Neural cell (in vitro differentiated cells): ENCODE data around the gene TMEM190. TPM values are rescaled to one million over a fixed set of nuclear protein-coding genes. Genes with fewer than 3 reads are reported as not detected.
"Not testable (repeated sequence)": the region's sequence is repeated elsewhere in the genome, so short reads cannot be mapped to it uniquely, and the experiment has no call there.

ENCODE experiments used
- H2AFZ ChIP-seq: fragments of 200-600, 300-800 bp; sonication (generic), shearing (Covaris generic); 2 replicates; pipeline ENCODE4 v1.6.0; 2014; ENCODE audit warnings: low read depth, mild to moderate bottlenecking, antibody characterized with exemption, low read length, moderate library complexity
- H3F3A ChIP-seq: fragments of 200-600 bp; shearing (Covaris generic); 2 replicates; pipeline ENCODE4 v1.6.1; 2016; ENCODE audit warnings: mild to moderate bottlenecking, moderate library complexity, mixed read lengths, antibody characterized with exemption, low read length; ENCODE audit not compliant: insufficient read depth, poor library complexity, severe bottlenecking
- H3K27ac ChIP-seq: fragments of 200-600, 300-800 bp; sonication (generic), shearing (Covaris generic); 2 replicates; pipeline ENCODE4 v1.5.1; 2014; ENCODE audit warnings: mild to moderate bottlenecking, low read length, moderate library complexity
- H3K27me3 ChIP-seq: fragments of 300-800, 200-600 bp; sonication (generic), shearing (Covaris generic); 2 replicates; pipeline ENCODE4 v1.6.0; 2014; ENCODE audit warnings: mild to moderate bottlenecking, low read depth, low read length, moderate library complexity; ENCODE audit not compliant: insufficient read depth
- H3K36me3 ChIP-seq: fragments of 300-800, 200-600 bp; sonication (generic), shearing (Covaris generic); 2 replicates; pipeline ENCODE4 v1.5.1; 2014; ENCODE audit warnings: mild to moderate bottlenecking, antibody characterized with exemption, low read length, moderate library complexity; ENCODE audit not compliant: insufficient read depth
- H3K4me2 ChIP-seq: fragments of 300-800, 200-600 bp; sonication (generic), shearing (Covaris generic); 2 replicates; pipeline ENCODE4 v1.6.0; 2014; ENCODE audit warnings: mild to moderate bottlenecking, low read length
- H3K4me3 ChIP-seq: fragments of 300-800, 200-600 bp; sonication (generic), shearing (Covaris generic); 2 replicates; pipeline ENCODE4 v1.5.1; 2014; ENCODE audit warnings: mild to moderate bottlenecking, low read length, moderate library complexity
- H3K79me2 ChIP-seq: fragments of 200-600 bp; shearing (Covaris generic); replicated peaks from 2 replicates; pipeline ENCODE4 v1.6.0; 2014; ENCODE audit warnings: mild to moderate bottlenecking, low read length, moderate library complexity; ENCODE audit not compliant: insufficient read depth
- H3K9ac ChIP-seq: fragments of 300-800, 200-600 bp; sonication (generic), shearing (Covaris generic); 2 replicates; pipeline ENCODE4 v1.6.1; 2016; ENCODE audit warnings: mild to moderate bottlenecking, low read length, mixed read lengths
- H3K9me2 ChIP-seq: fragments of 200-600 bp; shearing (Covaris generic); 2 replicates; pipeline ENCODE4 v1.6.1; 2016; ENCODE audit warnings: mild to moderate bottlenecking, low read length, mixed read lengths; ENCODE audit not compliant: insufficient read depth
- H3K9me3 ChIP-seq: fragments of 200-600, 300-800 bp; sonication (generic), shearing (Covaris generic); 2 replicates; pipeline ENCODE4 v1.6.1; 2016; ENCODE audit warnings: mild to moderate bottlenecking, mixed run types, low read length, moderate library complexity, mixed read lengths
- H4K20me1 ChIP-seq: fragments of 200-600 bp; shearing (Covaris generic); 2 replicates; pipeline ENCODE4 v1.6.1; 2016; ENCODE audit warnings: mild to moderate bottlenecking, mixed run types; ENCODE audit not compliant: insufficient read depth
- EP300 ChIP-seq: fragments of 450-650 bp; conservative IDR thresholded peaks from 2 replicates; pipeline ENCODE4 v1.6.1; 2014; ENCODE audit warnings: antibody characterized with exemption, mild to moderate bottlenecking, moderate library complexity; ENCODE audit not compliant: poor library complexity, severe bottlenecking
- EZH2 ChIP-seq: fragments of 200-600, 300-800 bp; shearing (Covaris generic), sonication (generic); IDR thresholded peaks from 2 replicates; pipeline ENCODE4 v1.6.1; 2014; ENCODE audit warnings: antibody characterized with exemption, low read length, borderline replicate concordance, mild to moderate bottlenecking; ENCODE audit not compliant: insufficient read depth, poor library complexity, severe bottlenecking
- MXI1 ChIP-seq: fragments of 450-650 bp; conservative IDR thresholded peaks from 2 replicates; pipeline ENCODE4 v1.6.1; 2014; ENCODE audit warnings: antibody characterized with exemption, mild to moderate bottlenecking; ENCODE audit not compliant: poor library complexity, severe bottlenecking
- POLR2AphosphoS5 ChIP-seq: IDR thresholded peaks from 2 replicates; pipeline ENCODE4 v1.6.1; 2012
- RAD21 ChIP-seq: fragments of 450-650 bp; conservative IDR thresholded peaks from 2 replicates; pipeline ENCODE4 v1.6.1; 2014; ENCODE audit warnings: antibody characterized with exemption, mild to moderate bottlenecking, moderate library complexity
- SMC3 ChIP-seq: fragments of 450-650 bp; conservative IDR thresholded peaks from 2 replicates; pipeline ENCODE4 v1.6.1; 2014; ENCODE audit warnings: antibody characterized with exemption, mild to moderate bottlenecking, moderate library complexity; ENCODE audit not compliant: poor library complexity
- TAF1 ChIP-seq: IDR thresholded peaks from 2 replicates; pipeline ENCODE4 v1.6.1; 2012; ENCODE audit warnings: low read depth
- polyA plus RNA-seq: library from polyadenylated mRNA; depleted of rRNA; stranded (reverse); fragments of >200 nt; gene quantifications from 2 replicates; pipeline ENCODE4 v1.2.3, GENCODE V29; 2014
- TF ChIP-seq, protein P1 (sequence below): fragments of 450-650 bp; IDR thresholded peaks from 2 replicates; pipeline ENCODE4 v1.5.1; 2014; ENCODE audit warnings: antibody characterized with exemption, mild to moderate bottlenecking, moderate library complexity; ENCODE audit not compliant: poor library complexity, severe bottlenecking
- TF ChIP-seq, protein P2 (sequence below): IDR thresholded peaks from 2 replicates; pipeline ENCODE4 v1.6.1; 2012; ENCODE audit warnings: borderline replicate concordance

The TMEM190 gene
- polyA plus RNA-seq, 1 donor from 2014 or later, result not detected

DNA sequence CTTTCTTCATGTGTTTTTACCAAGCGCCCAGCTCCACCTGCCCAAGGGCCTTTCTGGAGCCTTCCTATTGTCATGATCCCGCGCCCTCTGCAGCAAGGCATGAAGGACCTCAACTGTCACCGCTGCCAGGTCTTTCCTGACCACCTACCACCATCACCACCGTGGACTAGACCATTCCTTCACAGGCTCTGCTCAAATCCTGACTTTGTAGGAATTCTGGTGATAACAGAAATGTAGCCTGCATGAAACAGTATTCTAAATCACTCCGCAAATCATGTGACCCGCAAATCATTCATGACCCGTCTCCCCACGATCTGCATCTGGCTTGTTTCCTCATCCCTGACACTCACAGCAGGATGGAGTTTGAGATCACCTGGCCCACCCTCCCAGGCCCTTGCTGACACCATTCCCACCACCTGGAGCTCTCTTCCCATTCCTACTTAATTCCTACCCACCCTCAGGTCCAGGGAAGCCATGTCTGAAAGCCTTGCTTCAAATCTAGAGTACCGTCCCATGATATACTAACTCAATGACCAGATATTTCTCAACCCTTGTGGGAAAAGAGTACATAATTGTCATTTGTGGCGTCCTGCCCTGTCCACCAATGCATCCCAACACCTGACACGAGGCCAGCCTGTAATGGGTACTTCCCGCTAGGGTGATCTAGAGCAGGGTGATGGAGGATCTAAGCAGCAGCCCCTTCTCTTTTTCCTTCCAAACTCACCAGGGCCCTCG lies 29.6 kb downstream of the TMEM190 start:
- no peaks in the 10 kb centered on the region for H3K27me3 ChIP-seq
- H3K4me2 ChIP-seq, result peak overlapping the region; percentile 62
- peak overlapping the region; percentile 91 for H3K9ac ChIP-seq
- H4K20me1 ChIP-seq, result no peaks in the 10 kb centered on the region
- H3K36me3 ChIP-seq, result no peaks in the 10 kb centered on the region
- H3K9me2 ChIP-seq, result no peaks in the 10 kb centered on the region
- TF ChIP-seq MXI1 (no peak), EP300 (no peak), POLR2AphosphoS5 (no peak)
- TF ChIP-seq, protein P1, sequence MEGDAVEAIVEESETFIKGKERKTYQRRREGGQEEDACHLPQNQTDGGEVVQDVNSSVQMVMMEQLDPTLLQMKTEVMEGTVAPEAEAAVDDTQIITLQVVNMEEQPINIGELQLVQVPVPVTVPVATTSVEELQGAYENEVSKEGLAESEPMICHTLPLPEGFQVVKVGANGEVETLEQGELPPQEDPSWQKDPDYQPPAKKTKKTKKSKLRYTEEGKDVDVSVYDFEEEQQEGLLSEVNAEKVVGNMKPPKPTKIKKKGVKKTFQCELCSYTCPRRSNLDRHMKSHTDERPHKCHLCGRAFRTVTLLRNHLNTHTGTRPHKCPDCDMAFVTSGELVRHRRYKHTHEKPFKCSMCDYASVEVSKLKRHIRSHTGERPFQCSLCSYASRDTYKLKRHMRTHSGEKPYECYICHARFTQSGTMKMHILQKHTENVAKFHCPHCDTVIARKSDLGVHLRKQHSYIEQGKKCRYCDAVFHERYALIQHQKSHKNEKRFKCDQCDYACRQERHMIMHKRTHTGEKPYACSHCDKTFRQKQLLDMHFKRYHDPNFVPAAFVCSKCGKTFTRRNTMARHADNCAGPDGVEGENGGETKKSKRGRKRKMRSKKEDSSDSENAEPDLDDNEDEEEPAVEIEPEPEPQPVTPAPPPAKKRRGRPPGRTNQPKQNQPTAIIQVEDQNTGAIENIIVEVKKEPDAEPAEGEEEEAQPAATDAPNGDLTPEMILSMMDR, result no peak
- H2AFZ ChIP-seq, result no peak overlapping the region
- H3K9me3 ChIP-seq, result no peaks in the 10 kb centered on the region
- peak overlapping the region; percentile 90 for H3K4me3 ChIP-seq
- H3K27ac ChIP-seq, result no peak overlapping the region
- peaks cover 4% of the 10 kb centered on the region for H3F3A ChIP-seq
- peaks cover 21% of the 10 kb centered on the region for H3K79me2 ChIP-seq

DNA sequence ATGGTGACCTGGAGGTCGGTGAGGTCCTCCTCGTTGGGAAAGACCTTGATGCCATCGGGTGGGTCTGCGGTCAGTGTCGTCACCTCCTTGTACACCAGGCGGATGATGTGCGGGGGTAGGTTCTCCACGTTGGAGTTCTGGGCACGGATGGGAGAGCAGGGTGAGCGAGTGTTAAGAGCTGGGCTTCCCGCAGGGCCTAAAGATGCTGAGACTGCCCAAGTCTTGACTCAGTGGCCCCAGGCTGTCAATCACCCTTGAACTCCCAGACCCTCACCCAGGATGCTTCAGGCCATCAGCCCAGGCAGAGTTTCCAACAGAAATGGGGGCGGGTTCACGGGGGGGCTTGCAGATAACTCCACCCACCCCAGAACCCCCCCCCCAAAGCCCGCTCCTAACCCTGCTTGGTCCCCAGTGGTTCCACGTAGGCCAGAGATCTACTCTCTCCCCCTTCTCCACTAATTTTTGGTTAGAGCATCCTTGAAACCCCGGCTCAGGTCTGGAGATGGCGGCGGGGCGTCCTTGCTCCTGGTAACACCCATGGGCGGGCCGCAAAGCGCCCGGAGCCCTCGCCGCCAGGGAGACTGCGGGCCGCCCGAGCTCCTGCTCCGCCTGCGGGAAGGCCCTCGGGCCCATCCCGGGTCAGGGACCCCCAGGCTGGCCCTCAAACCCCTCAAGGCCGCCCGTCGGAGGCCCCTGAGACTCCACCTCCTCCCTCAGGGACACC lies 30.4 kb downstream of the TMEM190 start:
- peak overlapping the region; percentile 91 for H3K9ac ChIP-seq
- no peaks in the 10 kb centered on the region for H3K9me2 ChIP-seq
- TF ChIP-seq, protein P2, sequence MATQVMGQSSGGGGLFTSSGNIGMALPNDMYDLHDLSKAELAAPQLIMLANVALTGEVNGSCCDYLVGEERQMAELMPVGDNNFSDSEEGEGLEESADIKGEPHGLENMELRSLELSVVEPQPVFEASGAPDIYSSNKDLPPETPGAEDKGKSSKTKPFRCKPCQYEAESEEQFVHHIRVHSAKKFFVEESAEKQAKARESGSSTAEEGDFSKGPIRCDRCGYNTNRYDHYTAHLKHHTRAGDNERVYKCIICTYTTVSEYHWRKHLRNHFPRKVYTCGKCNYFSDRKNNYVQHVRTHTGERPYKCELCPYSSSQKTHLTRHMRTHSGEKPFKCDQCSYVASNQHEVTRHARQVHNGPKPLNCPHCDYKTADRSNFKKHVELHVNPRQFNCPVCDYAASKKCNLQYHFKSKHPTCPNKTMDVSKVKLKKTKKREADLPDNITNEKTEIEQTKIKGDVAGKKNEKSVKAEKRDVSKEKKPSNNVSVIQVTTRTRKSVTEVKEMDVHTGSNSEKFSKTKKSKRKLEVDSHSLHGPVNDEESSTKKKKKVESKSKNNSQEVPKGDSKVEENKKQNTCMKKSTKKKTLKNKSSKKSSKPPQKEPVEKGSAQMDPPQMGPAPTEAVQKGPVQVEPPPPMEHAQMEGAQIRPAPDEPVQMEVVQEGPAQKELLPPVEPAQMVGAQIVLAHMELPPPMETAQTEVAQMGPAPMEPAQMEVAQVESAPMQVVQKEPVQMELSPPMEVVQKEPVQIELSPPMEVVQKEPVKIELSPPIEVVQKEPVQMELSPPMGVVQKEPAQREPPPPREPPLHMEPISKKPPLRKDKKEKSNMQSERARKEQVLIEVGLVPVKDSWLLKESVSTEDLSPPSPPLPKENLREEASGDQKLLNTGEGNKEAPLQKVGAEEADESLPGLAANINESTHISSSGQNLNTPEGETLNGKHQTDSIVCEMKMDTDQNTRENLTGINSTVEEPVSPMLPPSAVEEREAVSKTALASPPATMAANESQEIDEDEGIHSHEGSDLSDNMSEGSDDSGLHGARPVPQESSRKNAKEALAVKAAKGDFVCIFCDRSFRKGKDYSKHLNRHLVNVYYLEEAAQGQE, result no peak
- no peak for TF ChIP-seq EZH2
- H3K79me2 ChIP-seq, result peaks cover 21% of the 10 kb centered on the region
- H3F3A ChIP-seq, result peaks cover 4% of the 10 kb centered on the region
- no peak overlapping the region for H2AFZ ChIP-seq
- H3K36me3 ChIP-seq, result no peaks in the 10 kb centered on the region
- H4K20me1 ChIP-seq, result no peaks in the 10 kb centered on the region
- no peaks in the 10 kb centered on the region for H3K9me3 ChIP-seq
- no peaks in the 10 kb centered on the region for H3K27me3 ChIP-seq
- H3K4me2 ChIP-seq, result peak overlapping the region; percentile 62
- peak overlapping the region; percentile 99 for H3K27ac ChIP-seq
- peak overlapping the region; percentile 90 for H3K4me3 ChIP-seq

DNA sequence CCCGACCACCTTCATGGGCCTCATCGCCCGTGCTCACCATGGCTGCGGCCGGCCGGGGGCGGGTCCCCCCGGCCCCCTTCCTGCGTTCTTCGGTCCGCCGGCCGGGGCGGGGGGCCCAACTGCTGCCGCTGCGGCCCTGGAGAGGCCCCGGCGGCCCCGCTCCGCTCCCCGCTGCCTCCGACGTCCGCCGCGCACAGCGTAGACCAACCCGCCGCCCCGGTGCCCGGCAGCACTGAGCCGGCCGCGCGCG lies 30.8 kb downstream of the TMEM190 start, which contains the start of gene UBE2S:
Gene UBE2S, minus strand, starts transcription at position 239 of the 250 bp plus-strand sequence. Its CDS starts 199 bp downstream, at position 40.
- H3K9me3 ChIP-seq, H3F3A ChIP-seq, H4K20me1 ChIP-seq, H3K36me3 ChIP-seq, H3K27me3 ChIP-seq, H3K9me2 ChIP-seq: not testable (repeated sequence)
- Histone ChIP-seq H2AFZ (peak within 1 kb of the TSS; percentile 85), H3K79me2 (peaks cover 21% of the 10 kb centered on the region), H3K27ac (peak within 1 kb of the TSS; percentile 99), H3K4me3 (peak within 1 kb of the TSS; percentile 90), H3K4me2 (peak within 1 kb of the TSS; percentile 79), H3K9ac (peak within 1 kb of the TSS; percentile 91)
- TF ChIP-seq SMC3, result peak; percentile 65
- peak; percentile 92 for TF ChIP-seq TAF1
- TF ChIP-seq, protein P1, result peak; percentile 14
- TF ChIP-seq RAD21, result peak; percentile 51
- peak; percentile 96 for TF ChIP-seq POLR2AphosphoS5
- TF ChIP-seq, protein P2, result peak; percentile 96
